Neural crest cell (in vitro differentiated cells): ENCODE results near the gene NR2E1. TPM values are rescaled to one million over a fixed set of nuclear protein-coding genes. Genes with fewer than 3 reads are reported as not detected.

Experiments used
- DNase-seq: peaks from one replicate; pipeline ENCODE4 v3.0.0; 2021; ENCODE audit warnings: low read depth, mixed read lengths, low spot score
- H3K27ac Mint-ChIP-seq: one replicate; pipeline ENCODE4 v1.8.0; 2021; ENCODE audit warnings: mild to moderate bottlenecking, mixed read lengths; ENCODE audit not compliant: unreplicated experiment
- H3K27me3 Mint-ChIP-seq: 2 replicates; pipeline ENCODE4 v1.8.0; 2021; ENCODE audit warnings: low read depth, mild to moderate bottlenecking, mixed read lengths
- H3K36me3 Mint-ChIP-seq: 2 replicates; pipeline ENCODE4 v1.8.0; 2021; ENCODE audit warnings: low read depth, mild to moderate bottlenecking, mixed read lengths
- H3K4me1 Mint-ChIP-seq: 2 replicates; pipeline ENCODE4 v1.8.0; 2021; ENCODE audit warnings: mixed read lengths
- H3K4me3 Mint-ChIP-seq: one replicate; pipeline ENCODE4 v1.8.0; 2021; ENCODE audit warnings: mild to moderate bottlenecking, mixed read lengths
- H3K9me3 Mint-ChIP-seq: 2 replicates; pipeline ENCODE4 v1.8.0; 2021; ENCODE audit warnings: mixed read lengths
- CTCF ChIP-seq: fragments of 200-600 bp; sonication (generic); conservative IDR thresholded peaks from 2 replicates; pipeline ENCODE4 v1.5.0; 2021; ENCODE audit warnings: antibody characterized with exemption, mild to moderate bottlenecking
- total RNA-seq: library from RNA; stranded (reverse); gene quantifications from 2 replicates; pipeline ENCODE4 v1.2.1, GENCODE V29; 2021

The NR2E1 gene
- total RNA-seq, 1 donor from 2014 or later = not detected

GRCh38 chr6:108161724-108162282, 4.0 kb upstream of the NR2E1 start:
- no peak for DNase-seq
- no peaks in the 10 kb centered on the region for H3K9me3 Mint-ChIP-seq
- peaks cover 97% of the 10 kb centered on the region for H3K27me3 Mint-ChIP-seq
- no peak overlapping the region for H3K27ac Mint-ChIP-seq
- no peaks in the 10 kb centered on the region for H3K36me3 Mint-ChIP-seq
- no peak for TF ChIP-seq CTCF
- peak overlapping the region; percentile 9 for H3K4me3 Mint-ChIP-seq
- H3K4me1 Mint-ChIP-seq = peaks cover 28% of the 10 kb centered on the region

GRCh38 chr6:108163267-108163643, 2.6 kb upstream of the NR2E1 start:
- H3K9me3 Mint-ChIP-seq = no peaks in the 10 kb centered on the region
- peak overlapping the region; percentile 52 for H3K4me3 Mint-ChIP-seq
- no peaks in the 10 kb centered on the region for H3K36me3 Mint-ChIP-seq
- TF ChIP-seq CTCF = no peak
- DNase-seq = no peak
- no peak overlapping the region for H3K27ac Mint-ChIP-seq
- peaks cover 99% of the 10 kb centered on the region for H3K27me3 Mint-ChIP-seq
- peaks cover 31% of the 10 kb centered on the region for H3K4me1 Mint-ChIP-seq

- H3K36me3 Mint-ChIP-seq = no peaks in the 10 kb centered on the region
- no peak for DNase-seq
- H3K4me3 Mint-ChIP-seq = peak overlapping the region; percentile 54
- H3K27me3 Mint-ChIP-seq = peaks cover 99% of the 10 kb centered on the region
- H3K27ac Mint-ChIP-seq = no peak overlapping the region
- TF ChIP-seq CTCF = no peak
- no peaks in the 10 kb centered on the region for H3K9me3 Mint-ChIP-seq
- peaks cover 30% of the 10 kb centered on the region for H3K4me1 Mint-ChIP-seq
These were observed 1.9 kb upstream of the NR2E1 start for GRCh38 chr6:108163644-108164542.

- no peak for TF ChIP-seq CTCF
- Mint-ChIP-seq H3K4me1 (peaks cover 33% of the 10 kb centered on the region), H3K4me3 (peak overlapping the region; percentile 54)
These were observed 1.3 kb upstream of the NR2E1 start for GRCh38 chr6:108164543-108164814.

GRCh38 chr6:108164815-108165706, 761 bp upstream of the NR2E1 start:
- Mint-ChIP-seq H3K27me3 (peaks cover 99% of the 10 kb centered on the region), H3K9me3 (no peaks in the 10 kb centered on the region), H3K4me3 (peak overlapping the region; percentile 47), H3K27ac (no peak overlapping the region), H3K4me1 (peaks cover 33% of the 10 kb centered on the region), H3K36me3 (no peaks in the 10 kb centered on the region)
- no peak for TF ChIP-seq CTCF
- DNase-seq = no peak

More at GRCh38 chr6:108164543-108164814, 1.3 kb upstream of the NR2E1 start:
- Mint-ChIP-seq H3K27ac (no peak overlapping the region), H3K9me3 (no peaks in the 10 kb centered on the region), H3K36me3 (no peaks in the 10 kb centered on the region), H3K27me3 (peaks cover 99% of the 10 kb centered on the region)
- no peak for DNase-seq
